HL-60 (cell line): ENCODE data around the gene ZBTB7C.

Experiments
- DNase-seq, 2 experiments: peaks; one replicate each; pipeline ENCODE4 v3.0.0-alpha.2; 2010 to 2020; ENCODE audit warnings: low read depth in 1 of 2, low spot score in 1 of 2
- H3K27ac ChIP-seq: fragments of 250-450 bp; sonication (Bioruptor Pico); replicated peaks from 2 replicates; pipeline ENCODE4 v1.5.1; 2020; ENCODE audit warnings: mild to moderate bottlenecking, moderate library complexity
- H3K27me3 ChIP-seq: fragments of 250-450 bp; sonication (Bioruptor Pico); 2 replicates; pipeline ENCODE4 v1.5.1; 2021; ENCODE audit warnings: mild to moderate bottlenecking, moderate library complexity; ENCODE audit not compliant: insufficient read depth, poor library complexity, severe bottlenecking
- H3K4me3 ChIP-seq: replicated peaks from 2 replicates; pipeline ENCODE4 v1.5.1; 2011; ENCODE audit warnings: mild to moderate bottlenecking, control low read depth, low read length; ENCODE audit not compliant: insufficient read depth
- GABPA ChIP-seq: IDR thresholded peaks from 2 replicates; pipeline ENCODE4 v1.6.1; 2012; ENCODE audit warnings: low read depth
- POLR2AphosphoS5 ChIP-seq: IDR thresholded peaks from 2 replicates; pipeline ENCODE4 v1.6.1; 2012; ENCODE audit warnings: low read depth
- SPI1 ChIP-seq: IDR thresholded peaks from 2 replicates; pipeline ENCODE4 v1.6.1; 2012; ENCODE audit warnings: low read depth, mild to moderate bottlenecking, borderline replicate concordance
- TF ChIP-seq, protein P1 (sequence below): IDR thresholded peaks from one replicate; pipeline ENCODE4 v1.5.1; 2011; ENCODE audit warnings: low read length, control low read depth, inconsistent platforms; ENCODE audit not compliant: insufficient read depth
- TF ChIP-seq, protein P2 (sequence below): IDR thresholded peaks from 2 replicates; pipeline ENCODE4 v1.6.1; 2012; ENCODE audit warnings: low read depth; ENCODE audit not compliant: insufficient replicate concordance

Gene ZBTB7C

DNA sequence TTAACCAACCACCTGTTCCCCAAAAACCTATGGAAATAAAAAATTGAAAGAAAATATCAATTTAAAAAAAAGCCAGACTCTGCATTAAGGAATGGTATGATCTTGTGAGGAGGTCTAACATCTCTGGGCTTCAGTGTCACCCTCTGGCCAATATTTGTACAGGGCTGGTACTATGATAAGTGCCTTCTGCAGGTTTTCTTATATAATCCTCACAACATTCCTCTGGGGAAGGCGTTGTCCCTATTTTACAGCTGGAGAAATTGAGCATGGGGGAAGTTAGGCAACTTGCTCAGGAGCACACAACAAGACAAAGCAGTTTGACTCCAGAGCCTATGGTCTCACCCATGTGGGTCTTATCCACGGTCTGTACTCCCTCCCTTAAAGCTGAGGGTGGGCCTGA, 86.0 kb downstream of the ZBTB7C start:
- Histone ChIP-seq H3K27ac (no peak overlapping the region), H3K4me3 (no peak overlapping the region), H3K27me3 (no peaks in the 10 kb centered on the region)
- no peak for TF ChIP-seq SPI1
- TF ChIP-seq GABPA, result no peak
- TF ChIP-seq, protein P1, sequence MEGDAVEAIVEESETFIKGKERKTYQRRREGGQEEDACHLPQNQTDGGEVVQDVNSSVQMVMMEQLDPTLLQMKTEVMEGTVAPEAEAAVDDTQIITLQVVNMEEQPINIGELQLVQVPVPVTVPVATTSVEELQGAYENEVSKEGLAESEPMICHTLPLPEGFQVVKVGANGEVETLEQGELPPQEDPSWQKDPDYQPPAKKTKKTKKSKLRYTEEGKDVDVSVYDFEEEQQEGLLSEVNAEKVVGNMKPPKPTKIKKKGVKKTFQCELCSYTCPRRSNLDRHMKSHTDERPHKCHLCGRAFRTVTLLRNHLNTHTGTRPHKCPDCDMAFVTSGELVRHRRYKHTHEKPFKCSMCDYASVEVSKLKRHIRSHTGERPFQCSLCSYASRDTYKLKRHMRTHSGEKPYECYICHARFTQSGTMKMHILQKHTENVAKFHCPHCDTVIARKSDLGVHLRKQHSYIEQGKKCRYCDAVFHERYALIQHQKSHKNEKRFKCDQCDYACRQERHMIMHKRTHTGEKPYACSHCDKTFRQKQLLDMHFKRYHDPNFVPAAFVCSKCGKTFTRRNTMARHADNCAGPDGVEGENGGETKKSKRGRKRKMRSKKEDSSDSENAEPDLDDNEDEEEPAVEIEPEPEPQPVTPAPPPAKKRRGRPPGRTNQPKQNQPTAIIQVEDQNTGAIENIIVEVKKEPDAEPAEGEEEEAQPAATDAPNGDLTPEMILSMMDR, result no peak
- no peak for TF ChIP-seq POLR2AphosphoS5
- TF ChIP-seq, protein P2, sequence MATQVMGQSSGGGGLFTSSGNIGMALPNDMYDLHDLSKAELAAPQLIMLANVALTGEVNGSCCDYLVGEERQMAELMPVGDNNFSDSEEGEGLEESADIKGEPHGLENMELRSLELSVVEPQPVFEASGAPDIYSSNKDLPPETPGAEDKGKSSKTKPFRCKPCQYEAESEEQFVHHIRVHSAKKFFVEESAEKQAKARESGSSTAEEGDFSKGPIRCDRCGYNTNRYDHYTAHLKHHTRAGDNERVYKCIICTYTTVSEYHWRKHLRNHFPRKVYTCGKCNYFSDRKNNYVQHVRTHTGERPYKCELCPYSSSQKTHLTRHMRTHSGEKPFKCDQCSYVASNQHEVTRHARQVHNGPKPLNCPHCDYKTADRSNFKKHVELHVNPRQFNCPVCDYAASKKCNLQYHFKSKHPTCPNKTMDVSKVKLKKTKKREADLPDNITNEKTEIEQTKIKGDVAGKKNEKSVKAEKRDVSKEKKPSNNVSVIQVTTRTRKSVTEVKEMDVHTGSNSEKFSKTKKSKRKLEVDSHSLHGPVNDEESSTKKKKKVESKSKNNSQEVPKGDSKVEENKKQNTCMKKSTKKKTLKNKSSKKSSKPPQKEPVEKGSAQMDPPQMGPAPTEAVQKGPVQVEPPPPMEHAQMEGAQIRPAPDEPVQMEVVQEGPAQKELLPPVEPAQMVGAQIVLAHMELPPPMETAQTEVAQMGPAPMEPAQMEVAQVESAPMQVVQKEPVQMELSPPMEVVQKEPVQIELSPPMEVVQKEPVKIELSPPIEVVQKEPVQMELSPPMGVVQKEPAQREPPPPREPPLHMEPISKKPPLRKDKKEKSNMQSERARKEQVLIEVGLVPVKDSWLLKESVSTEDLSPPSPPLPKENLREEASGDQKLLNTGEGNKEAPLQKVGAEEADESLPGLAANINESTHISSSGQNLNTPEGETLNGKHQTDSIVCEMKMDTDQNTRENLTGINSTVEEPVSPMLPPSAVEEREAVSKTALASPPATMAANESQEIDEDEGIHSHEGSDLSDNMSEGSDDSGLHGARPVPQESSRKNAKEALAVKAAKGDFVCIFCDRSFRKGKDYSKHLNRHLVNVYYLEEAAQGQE, result no peak
- no peak for DNase-seq

DNA sequence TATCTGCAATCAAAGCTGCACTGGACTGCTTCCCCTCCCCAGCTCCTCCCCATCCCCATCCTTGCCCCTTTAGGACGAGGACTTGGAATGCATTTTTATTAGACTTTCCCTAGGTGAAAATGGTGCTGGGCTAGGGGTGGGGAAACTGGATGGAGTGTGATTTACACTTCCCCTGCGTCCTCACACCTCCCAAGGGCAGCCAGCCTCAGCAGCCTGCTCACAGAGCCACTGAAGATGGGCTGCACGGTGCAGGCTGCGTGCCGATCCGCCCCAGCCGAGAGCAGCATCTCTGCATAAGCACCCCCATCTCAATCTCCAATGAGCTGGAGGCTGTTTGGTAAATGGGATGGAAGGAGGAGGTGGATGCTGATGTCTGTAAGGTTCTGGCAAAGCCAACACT, 87.6 kb downstream of the ZBTB7C start:
- DNase-seq, result no peak
- H3K27ac ChIP-seq, result no peak overlapping the region
- H3K27me3 ChIP-seq, result no peaks in the 10 kb centered on the region
- no peak for TF ChIP-seq POLR2AphosphoS5
- TF ChIP-seq GABPA, result no peak
- no peak overlapping the region for H3K4me3 ChIP-seq

DNA sequence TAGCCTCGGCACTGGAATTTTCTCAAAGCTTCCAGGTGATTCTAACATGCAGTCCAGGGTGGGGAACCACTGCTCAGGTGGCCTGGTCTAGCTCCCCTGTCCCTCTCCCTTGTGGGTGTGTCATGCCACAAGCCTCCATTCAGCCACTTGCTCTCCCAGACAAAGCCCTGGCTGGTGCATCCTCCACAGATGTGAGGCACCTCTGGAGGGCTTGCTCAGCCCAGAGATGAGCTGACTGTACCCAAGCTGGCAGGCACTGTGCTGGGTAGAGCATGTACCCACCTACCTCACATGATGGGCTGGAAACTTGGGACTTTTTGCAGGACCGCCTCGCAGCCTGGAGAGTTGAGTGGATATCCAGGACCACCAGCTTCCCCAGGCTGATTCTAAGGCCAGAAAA, 88.1 kb downstream of the ZBTB7C start:
- DNase-seq, result no peak
- no peaks in the 10 kb centered on the region for H3K27me3 ChIP-seq
- no peak overlapping the region for H3K27ac ChIP-seq
- TF ChIP-seq, protein P2, result no peak
- TF ChIP-seq GABPA (no peak), POLR2AphosphoS5 (no peak), SPI1 (no peak)
- TF ChIP-seq, protein P1, result no peak
- H3K4me3 ChIP-seq, result no peak overlapping the region

DNA sequence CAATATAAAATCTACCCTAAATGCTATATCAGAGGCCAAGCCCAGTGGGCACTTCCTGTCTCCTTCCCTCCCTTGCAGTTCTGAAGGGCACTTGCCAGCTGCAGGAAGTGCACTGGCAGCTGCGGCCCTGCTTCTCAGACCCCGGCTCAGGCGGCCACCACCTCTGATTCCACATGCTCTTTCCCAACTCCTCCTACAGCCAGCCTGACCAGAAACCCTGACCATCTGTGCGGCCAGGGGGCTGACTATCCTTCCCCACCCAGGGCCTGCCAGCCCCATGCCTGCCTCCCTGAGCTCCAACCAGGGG, 88.6 kb downstream of the ZBTB7C start:
- no peak overlapping the region for H3K27ac ChIP-seq
- no peak overlapping the region for H3K4me3 ChIP-seq
- no peak for DNase-seq
- no peaks in the 10 kb centered on the region for H3K27me3 ChIP-seq
- TF ChIP-seq, protein P1, result no peak
- TF ChIP-seq, protein P2, result no peak
- TF ChIP-seq GABPA (no peak), POLR2AphosphoS5 (no peak), SPI1 (no peak)
